GM20000 (cell line): ENCODE measurements around the gene BCAR3.

ENCODE experiments used
- DNase-seq: peaks from one replicate; pipeline ENCODE4 v3.0.0; 2012; ENCODE audit warnings: low spot score
- CTCF ChIP-seq: IDR thresholded peaks from 2 replicates; pipeline ENCODE4 v1.5.1; 2012; ENCODE audit warnings: mild to moderate bottlenecking, control low read depth; ENCODE audit errors: extremely low read depth, missing control alignments

BCAR3 gene

GRCh38 chr1:93576746-93577145 lies 104.9 kb downstream of the BCAR3 start:
- no peak for TF ChIP-seq CTCF
- no peak for DNase-seq

GRCh38 chr1:93576346-93576745 lies 105.3 kb downstream of the BCAR3 start:
- TF ChIP-seq CTCF: no peak
- no peak for DNase-seq

- TF ChIP-seq CTCF: no peak
- DNase-seq: no peak
These were observed 105.9 kb downstream of the BCAR3 start for GRCh38 chr1:93575621-93576284.

GRCh38 chr1:93574991-93575390 lies 106.6 kb downstream of the BCAR3 start:
- no peak for DNase-seq
- TF ChIP-seq CTCF: no peak

- TF ChIP-seq CTCF: no peak
- DNase-seq: no peak
These were observed 107.1 kb downstream of the BCAR3 start for GRCh38 chr1:93574511-93574910.

GRCh38 chr1:93573940-93574469 lies 107.6 kb downstream of the BCAR3 start:
- no peak for DNase-seq
- TF ChIP-seq CTCF: no peak

- DNase-seq: no peak
- no peak for TF ChIP-seq CTCF
These were observed 109.9 kb downstream of the BCAR3 start for GRCh38 chr1:93571623-93572310.
